ENCODE measurements around the gene HPSE2.

DNA sequence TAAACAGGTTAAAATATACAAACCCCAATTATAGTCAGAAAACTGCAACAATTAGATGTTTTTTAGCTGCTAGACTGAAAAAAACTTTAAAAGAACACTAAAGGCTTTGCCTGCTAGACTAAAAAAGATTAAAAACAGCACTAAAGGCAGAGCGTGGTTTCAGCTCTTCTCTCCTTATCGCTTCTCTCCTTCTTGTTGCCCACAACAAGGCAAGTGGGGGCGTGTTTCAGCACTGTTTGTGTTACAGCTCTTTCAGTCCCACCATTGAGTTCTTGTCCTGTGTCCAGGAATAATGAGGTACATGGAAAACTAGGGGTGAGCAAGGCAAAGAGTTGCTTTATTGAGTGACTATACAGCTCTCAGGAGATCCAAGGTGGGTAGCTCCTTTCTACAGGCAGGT is 112.3 kb downstream of the HPSE2 start:
- TF ChIP-seq, protein P1, sequence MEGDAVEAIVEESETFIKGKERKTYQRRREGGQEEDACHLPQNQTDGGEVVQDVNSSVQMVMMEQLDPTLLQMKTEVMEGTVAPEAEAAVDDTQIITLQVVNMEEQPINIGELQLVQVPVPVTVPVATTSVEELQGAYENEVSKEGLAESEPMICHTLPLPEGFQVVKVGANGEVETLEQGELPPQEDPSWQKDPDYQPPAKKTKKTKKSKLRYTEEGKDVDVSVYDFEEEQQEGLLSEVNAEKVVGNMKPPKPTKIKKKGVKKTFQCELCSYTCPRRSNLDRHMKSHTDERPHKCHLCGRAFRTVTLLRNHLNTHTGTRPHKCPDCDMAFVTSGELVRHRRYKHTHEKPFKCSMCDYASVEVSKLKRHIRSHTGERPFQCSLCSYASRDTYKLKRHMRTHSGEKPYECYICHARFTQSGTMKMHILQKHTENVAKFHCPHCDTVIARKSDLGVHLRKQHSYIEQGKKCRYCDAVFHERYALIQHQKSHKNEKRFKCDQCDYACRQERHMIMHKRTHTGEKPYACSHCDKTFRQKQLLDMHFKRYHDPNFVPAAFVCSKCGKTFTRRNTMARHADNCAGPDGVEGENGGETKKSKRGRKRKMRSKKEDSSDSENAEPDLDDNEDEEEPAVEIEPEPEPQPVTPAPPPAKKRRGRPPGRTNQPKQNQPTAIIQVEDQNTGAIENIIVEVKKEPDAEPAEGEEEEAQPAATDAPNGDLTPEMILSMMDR (IDR thresholded peaks at IDR 0.05; ENCODE audit: control extremely low read depth in 1 of 3, insufficient read depth in 1 of 3, low read depth in 1 of 3, low read length in 3 of 3) = no peak
- TF ChIP-seq RAD21 (IDR thresholded peaks at IDR 0.05 in 1 of 2, conservative IDR thresholded peaks at IDR 0.05 in 1 of 2; ENCODE audit: low read depth in 2 of 2, low read length in 2 of 2) (no peak), EP300 (IDR thresholded peaks at IDR 0.05; ENCODE audit: borderline replicate concordance in 1 of 2, low read depth in 2 of 2, low read length in 2 of 2) (no peak), RBBP5 (IDR thresholded peaks at IDR 0.05; ENCODE audit: borderline replicate concordance, low read depth, low read length) (no peak), RXRA (IDR thresholded peaks at IDR 0.05; ENCODE audit: insufficient read depth, low read depth, low read length) (no peak), POLR2AphosphoS5 (IDR thresholded peaks at IDR 0.05; ENCODE audit: low read depth, low read length) (no peak), SIN3A (conservative IDR thresholded peaks at IDR 0.05 in 1 of 2, IDR thresholded peaks at IDR 0.05 in 1 of 2; ENCODE audit: low read depth in 1 of 2, low read length in 2 of 2) (no peak), SP2 (IDR thresholded peaks at IDR 0.05; ENCODE audit: low read length) (no peak), POLR2A (IDR thresholded peaks at IDR 0.05; ENCODE audit: control extremely low read depth in 1 of 2, low read depth in 2 of 2, low read length in 2 of 2) (no peak)

Data from H1 (cell line).